AG09309 (cell line): ENCODE measurements around the gene SLC6A2.

Source experiments
- DNase-seq: peaks from one replicate; pipeline ENCODE4 v3.0.0-alpha.2; 2010; ENCODE audit warnings: low read depth
- H3K4me3 ChIP-seq: 2 replicates; pipeline ENCODE4 v1.5.1; 2011; ENCODE audit warnings: mild to moderate bottlenecking, low read depth, low read length, moderate library complexity; ENCODE audit not compliant: control insufficient read depth
- TF ChIP-seq, protein P1 (sequence below): IDR thresholded peaks from 2 replicates; pipeline ENCODE4 v1.5.1; 2011; ENCODE audit warnings: mild to moderate bottlenecking, low read depth, low read length, inconsistent platforms; ENCODE audit not compliant: insufficient read depth, control insufficient read depth; ENCODE audit errors: missing control alignments

The SLC6A2 gene

DNA sequence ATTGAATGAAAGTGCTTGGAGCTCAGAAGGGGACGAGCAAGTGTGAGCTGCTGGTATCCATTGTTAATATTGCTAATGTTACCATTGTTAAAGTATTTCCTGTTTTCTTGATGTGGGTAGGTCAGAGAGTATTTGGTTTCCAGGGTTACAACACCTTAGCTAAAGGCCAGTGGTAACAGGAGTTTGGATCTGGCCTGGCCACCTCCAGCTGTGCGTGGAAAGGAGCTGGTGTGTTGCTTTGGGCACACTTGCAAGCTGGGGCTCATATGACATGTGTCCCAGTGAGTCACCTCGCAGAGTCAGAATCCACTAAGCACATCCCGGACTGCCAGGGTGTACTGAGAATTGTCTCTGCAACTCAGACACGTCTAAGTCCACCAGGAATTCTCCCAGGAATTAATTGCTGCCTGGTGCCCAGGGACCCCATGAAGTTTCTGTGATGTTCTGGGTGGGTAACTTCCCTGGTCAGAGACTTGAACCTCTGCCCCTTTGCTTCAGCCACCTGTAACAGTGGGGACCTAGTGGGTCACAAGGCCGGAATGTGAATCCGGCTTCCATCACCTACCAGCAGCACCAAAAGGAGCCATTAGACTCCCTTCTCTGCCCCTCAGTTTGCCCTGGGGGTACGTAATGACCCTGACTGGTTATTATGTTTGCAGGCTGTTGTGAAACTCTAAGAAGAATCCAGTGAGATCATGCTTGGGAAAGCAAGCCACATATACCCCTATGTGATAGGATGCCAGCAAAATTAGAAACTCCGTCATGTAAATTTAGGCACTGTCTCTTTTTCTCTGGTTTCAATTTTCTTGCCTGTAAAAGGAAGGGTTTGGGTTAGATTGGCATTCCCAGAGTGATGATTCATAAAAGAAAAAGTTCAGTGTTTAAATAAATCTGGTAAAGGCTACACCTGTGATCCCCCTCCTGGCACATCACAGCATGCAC, 12.8 kb downstream of the SLC6A2 start:
- H3K4me3 ChIP-seq: no peak overlapping the region
- TF ChIP-seq, protein P1, sequence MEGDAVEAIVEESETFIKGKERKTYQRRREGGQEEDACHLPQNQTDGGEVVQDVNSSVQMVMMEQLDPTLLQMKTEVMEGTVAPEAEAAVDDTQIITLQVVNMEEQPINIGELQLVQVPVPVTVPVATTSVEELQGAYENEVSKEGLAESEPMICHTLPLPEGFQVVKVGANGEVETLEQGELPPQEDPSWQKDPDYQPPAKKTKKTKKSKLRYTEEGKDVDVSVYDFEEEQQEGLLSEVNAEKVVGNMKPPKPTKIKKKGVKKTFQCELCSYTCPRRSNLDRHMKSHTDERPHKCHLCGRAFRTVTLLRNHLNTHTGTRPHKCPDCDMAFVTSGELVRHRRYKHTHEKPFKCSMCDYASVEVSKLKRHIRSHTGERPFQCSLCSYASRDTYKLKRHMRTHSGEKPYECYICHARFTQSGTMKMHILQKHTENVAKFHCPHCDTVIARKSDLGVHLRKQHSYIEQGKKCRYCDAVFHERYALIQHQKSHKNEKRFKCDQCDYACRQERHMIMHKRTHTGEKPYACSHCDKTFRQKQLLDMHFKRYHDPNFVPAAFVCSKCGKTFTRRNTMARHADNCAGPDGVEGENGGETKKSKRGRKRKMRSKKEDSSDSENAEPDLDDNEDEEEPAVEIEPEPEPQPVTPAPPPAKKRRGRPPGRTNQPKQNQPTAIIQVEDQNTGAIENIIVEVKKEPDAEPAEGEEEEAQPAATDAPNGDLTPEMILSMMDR: no peak
- DNase-seq: no peak

- H3K4me3 ChIP-seq: no peak overlapping the region
- TF ChIP-seq, protein P1: no peak
- no peak for DNase-seq
Measured at GRCh38 chr16:55671206-55671973, 15.6 kb downstream of the SLC6A2 start.

GRCh38 chr16:55671974-55672280, 16.1 kb downstream of the SLC6A2 start:
- TF ChIP-seq, protein P1: no peak
- H3K4me3 ChIP-seq: no peak overlapping the region
- no peak for DNase-seq

GRCh38 chr16:55672471-55672870, 16.7 kb downstream of the SLC6A2 start:
- TF ChIP-seq, protein P1: no peak
- no peak for DNase-seq
- no peak overlapping the region for H3K4me3 ChIP-seq

- no peak overlapping the region for H3K4me3 ChIP-seq
- no peak for DNase-seq
- TF ChIP-seq, protein P1: no peak
Measured at GRCh38 chr16:55678161-55678821, 22.5 kb downstream of the SLC6A2 start.

DNA sequence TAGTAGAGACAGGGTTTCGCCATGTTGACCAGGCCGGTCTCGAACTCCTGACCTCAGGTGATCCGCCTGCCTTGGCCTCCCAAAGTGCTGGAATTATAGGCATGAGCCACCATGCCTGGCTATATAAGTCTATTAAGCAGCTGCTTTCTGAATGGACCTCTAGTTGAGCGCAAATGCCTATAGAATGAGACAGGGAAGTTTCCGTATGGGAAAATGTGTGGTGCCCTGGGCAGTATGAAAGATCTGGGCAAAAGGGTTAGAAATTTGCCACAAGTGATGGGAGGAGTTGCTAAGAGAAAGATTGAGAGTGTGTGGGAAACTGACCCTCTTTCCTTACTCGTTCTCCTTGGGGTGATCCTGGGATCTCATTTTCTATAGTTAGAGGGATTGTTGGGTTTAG, 26.3 kb downstream of the SLC6A2 start:
- TF ChIP-seq, protein P1: no peak
- no peak for DNase-seq
- H3K4me3 ChIP-seq: no peak overlapping the region
